GM12872 (cell line): ENCODE measurements around the gene INTS11.

Experiments used
- CTCF ChIP-seq: IDR thresholded peaks from 3 replicates; pipeline ENCODE4 v1.5.1; 2011; ENCODE audit warnings: low read depth, mild to moderate bottlenecking, low read length, moderate library complexity; ENCODE audit not compliant: insufficient read depth

The INTS11 gene

GRCh38 chr1:1328254-1328653 lies 3.8 kb upstream of the INTS11 start:
- no peak for TF ChIP-seq CTCF

GRCh38 chr1:1327291-1327690 lies 2.8 kb upstream of the INTS11 start:
- TF ChIP-seq CTCF, result no peak

- no peak for TF ChIP-seq CTCF
Observed at GRCh38 chr1:1326075-1326605, 1.7 kb upstream of the INTS11 start.

GRCh38 chr1:1325288-1326074 lies 1.0 kb upstream of the INTS11 start:
- TF ChIP-seq CTCF, result no peak

GRCh38 chr1:1324084-1324523 lies 356 bp downstream of the INTS11 start:
- TF ChIP-seq CTCF, result no peak

- TF ChIP-seq CTCF, result no peak
Observed at GRCh38 chr1:1322952-1323351, 1.5 kb downstream of the INTS11 start.

- no peak for TF ChIP-seq CTCF
Observed at GRCh38 chr1:1322418-1322817, 2.0 kb downstream of the INTS11 start.
